Left forelimb (tissue), 1 donor: ENCODE measurements around the gene C1QTNF5.

Source experiments
- DNase-seq: peaks from one replicate; pipeline ENCODE4 v3.0.0-alpha.2; 2018; ENCODE audit warnings: low spot score

C1QTNF5 gene

GRCh38 chr11:119317592-119318239 lies 23.0 kb downstream of the C1QTNF5 start:
- DNase-seq: no peak

DNA sequence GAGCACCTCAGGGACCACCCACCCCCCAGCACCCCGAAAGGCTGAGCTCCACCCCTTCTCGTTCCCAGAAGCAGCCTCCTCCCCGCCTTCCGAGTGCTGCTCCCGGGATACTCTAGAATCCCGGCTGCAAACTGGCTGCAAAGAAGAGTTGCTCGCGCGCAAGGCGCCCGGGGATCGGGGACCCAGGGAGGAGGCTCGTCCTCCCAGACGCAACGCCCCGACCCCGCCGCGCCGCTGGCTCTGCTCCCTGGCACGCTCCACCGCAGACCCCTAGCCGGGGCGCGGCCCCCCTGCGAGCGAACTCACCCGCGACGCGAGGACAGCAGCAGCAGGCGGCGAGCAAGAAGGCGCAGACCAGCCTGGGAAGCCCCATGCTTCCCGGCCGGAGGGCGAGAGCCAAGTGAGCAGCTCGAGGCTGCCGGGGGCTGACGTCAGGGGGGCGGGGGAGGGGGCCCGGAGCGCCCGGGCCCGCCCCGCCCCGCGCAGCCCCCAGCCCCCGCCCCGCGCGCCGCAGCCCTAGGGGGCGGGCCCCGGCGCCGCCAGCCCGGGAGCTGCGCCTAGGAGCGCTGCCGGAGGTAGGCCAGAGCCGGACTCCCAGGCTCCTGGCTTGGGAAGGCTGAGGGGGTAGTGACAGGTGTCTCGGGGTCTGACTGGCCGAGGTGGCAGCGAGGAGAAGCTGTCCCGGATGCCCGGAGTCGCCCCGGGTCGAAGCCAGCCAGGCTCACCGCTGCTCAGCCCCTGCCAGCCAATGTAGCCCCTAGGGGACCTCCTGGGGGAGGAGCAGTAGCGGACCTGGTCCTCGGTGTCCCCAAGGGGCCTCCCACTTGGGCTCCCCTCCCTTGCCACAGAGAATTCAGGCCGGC lies 23.7 kb downstream of the C1QTNF5 start, which contains the start of gene MCAM:
TSS of gene MCAM (minus strand) at position 402 of the 863 bp plus-strand sequence. CDS start at position 373, 29 bp downstream.
- DNase-seq: no peak

GRCh38 chr11:119316016-119316728 lies 24.5 kb downstream of the C1QTNF5 start:
- DNase-seq: no peak

GRCh38 chr11:119315131-119316015 lies 25.3 kb downstream of the C1QTNF5 start:
- no peak for DNase-seq

- DNase-seq: no peak
These were observed 26.0 kb downstream of the C1QTNF5 start for GRCh38 chr11:119314726-119315125.

- DNase-seq: no peak
These were observed 30.0 kb downstream of the C1QTNF5 start for GRCh38 chr11:119310682-119311052.

DNA sequence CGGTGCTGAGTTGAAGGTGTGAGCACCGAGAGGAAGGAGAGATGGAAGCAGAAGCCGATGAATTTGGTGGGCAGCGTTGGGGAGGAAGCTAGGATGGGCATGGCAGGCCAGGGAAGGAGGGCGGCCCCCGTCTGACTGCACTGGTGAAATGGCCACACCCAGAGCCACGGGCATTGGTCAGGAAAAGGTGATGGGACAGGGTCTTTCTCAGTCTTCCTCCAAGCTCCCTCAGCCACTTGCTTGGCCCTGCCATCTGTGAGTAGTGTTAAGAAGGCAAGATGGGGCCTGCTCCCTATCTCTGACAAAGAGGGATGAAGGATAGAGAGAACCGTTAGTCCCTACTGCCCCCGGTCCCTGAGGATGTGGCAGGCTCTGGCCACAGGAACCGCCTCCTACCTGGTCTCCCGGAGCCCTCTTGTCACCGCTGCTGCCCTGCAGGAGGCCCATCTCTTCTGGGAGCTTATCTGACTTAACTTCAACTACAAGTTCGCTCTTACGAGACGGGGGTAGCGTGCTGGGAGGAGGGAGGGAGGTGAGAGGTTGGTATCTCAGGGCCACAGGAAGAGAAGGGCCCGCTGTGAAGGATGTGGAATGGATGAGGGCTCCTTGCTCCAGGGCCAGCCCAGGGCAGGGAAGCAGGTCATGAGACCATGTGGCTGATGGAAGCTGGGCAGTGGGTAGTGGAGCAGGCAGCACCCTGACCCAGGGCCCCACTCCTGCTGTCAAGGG lies 30.6 kb downstream of the C1QTNF5 start:
- DNase-seq: no peak

DNA sequence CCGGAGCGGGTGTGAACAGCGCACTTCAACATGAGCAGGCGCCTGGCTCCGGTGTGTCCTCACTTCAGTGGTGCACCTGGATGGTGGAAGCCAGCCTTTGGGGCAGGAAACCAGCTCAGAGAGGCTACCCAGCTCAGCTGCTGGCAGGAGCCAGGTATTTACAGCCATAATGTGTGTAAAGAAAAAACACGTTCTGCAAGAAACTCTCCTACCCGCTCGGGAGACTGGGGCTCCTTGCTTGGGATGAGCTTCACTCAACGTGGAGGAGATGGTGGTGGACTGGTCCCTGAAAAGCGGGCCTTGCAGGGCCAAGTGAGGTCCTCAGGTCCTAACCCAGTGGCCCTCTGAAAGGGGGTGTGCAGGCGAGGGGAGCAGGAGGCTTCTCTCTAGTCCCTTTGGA lies 31.3 kb downstream of the C1QTNF5 start:
- no peak for DNase-seq

DNA sequence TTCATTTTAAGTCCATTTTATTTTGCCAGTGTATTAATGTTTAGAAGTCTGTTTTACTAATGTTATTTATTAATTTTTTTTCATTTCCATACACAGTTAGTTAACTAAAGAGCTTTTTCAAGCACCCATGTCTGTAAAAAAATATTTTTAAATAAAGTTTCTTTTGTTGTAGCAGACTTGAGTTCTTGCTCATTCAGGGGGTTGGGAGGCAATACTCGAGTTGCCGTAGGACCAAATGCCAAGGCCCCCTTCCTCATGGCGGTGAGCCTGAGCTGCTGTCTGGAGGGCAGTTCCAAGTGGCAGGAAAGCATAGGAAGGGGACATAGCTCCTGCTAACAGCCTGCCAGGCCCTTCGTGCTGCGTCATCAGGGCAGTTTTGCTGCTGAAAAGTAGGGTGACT lies 32.7 kb downstream of the C1QTNF5 start:
- no peak for DNase-seq

GRCh38 chr11:119307219-119307618 lies 33.5 kb downstream of the C1QTNF5 start:
- DNase-seq: no peak

DNA sequence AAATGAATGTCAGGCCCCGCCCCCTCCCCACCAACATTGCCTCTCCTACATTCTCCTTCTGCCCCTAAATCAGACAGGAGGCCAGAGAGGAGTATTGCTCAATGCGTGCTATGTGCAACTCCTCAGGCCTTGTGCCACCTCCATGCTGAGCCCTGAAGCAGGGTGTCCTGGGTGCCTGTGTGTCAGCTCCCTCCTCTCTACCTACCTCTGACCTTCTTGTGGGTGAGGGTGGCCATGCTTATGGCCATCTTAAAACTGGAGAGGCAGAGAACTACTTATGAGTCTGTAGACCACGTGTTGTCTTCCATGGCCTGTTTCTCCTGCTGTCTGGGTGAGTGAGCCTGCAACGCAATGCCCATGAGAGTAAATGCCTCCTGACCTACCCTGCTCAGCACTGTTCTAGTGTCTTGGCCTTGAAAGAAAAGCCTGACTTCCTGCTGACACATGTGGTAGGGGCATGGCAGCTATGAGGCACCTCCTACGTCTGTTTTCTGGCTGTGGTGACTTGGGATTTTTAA lies 34.3 kb downstream of the C1QTNF5 start:
- no peak for DNase-seq

GRCh38 chr11:119305556-119306372 lies 34.9 kb downstream of the C1QTNF5 start:
- no peak for DNase-seq

DNA sequence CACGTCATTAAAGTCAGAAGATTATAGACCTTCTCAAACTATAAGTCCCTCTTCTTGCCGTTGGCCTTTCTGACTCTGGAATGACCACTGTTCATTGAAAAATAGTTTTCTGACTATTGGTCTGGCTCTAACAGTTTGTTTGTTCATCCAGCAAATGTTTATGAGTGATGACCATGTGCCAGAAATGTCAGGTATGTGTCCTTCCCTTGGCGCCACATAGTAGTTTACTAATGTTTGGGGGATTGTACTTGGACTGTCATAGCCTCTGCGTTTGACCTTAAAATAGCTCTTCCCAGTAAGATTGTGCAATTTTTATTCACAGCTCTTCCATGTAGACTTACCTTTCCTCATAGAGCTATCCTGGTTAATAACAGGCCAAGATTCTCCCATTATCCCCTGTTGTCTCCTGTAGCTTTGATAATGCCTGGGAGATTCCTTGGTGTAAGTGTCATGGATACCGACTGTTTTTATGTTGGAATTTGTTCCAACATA lies 37.4 kb downstream of the C1QTNF5 start:
- DNase-seq: no peak

GRCh38 chr11:119300198-119300964 lies 40.3 kb downstream of the C1QTNF5 start:
- DNase-seq: no peak

DNA sequence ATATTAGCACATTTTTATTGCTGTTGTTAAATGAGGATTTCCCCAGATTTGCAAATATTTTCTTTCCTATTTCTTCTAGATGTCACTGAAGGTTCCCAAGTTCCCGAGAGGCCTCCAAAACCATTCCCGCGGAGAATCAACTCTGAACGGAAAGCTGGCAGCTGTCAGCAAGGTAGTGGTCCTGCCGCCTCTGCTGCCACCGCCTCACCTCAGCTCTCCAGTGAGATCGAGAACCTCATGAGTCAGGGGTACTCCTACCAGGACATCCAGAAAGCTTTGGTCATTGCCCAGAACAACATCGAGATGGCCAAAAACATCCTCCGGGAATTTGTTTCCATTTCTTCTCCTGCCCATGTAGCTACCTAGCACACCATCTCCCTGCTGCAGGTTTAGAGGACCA lies 41.3 kb downstream of the C1QTNF5 start:
- DNase-seq: no peak

- DNase-seq: no peak
These were observed 42.0 kb downstream of the C1QTNF5 start for GRCh38 chr11:119298726-119299125.

- DNase-seq: no peak
These were observed 42.7 kb downstream of the C1QTNF5 start for GRCh38 chr11:119297938-119298337.

DNA sequence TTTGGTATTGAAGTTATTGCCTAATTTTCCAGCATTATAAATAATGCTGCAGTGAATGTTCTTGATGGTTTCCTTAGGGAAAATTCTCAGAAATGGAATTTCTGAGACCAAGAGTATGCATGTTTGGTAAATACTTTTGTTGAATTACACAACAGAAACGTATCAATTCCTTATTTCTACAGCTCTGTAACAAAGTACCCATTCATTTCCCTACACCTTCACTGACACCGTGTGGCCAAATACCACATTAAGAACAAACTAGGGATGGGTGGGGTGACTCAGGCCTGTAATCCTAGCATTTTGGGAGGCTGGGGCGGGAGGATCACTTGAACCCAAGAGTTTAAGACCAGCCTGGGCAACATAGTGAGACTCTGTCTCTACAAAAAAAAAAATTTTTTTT lies 45.5 kb downstream of the C1QTNF5 start:
- DNase-seq: no peak

DNA sequence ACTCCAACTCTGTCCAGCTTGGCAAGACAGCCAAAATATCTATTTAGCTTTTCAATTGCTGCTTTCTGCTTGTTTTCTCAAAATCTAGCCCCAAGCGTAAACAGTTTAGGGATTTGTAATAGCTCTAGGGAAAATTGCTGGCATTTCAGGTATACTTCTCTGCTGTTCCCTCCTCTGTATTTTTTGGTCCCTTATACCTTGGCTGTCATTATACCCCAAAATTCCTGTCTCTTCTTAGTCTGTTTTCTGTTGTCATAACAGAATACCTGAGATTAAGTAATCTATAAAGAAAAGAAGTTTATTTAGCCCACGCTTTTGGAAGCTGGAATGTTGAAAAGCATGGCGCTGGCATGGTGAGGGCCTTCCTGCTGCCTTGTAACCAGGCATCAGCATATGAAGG lies 47.2 kb downstream of the C1QTNF5 start:
- DNase-seq: no peak
